ENCODE data around the gene CDCA5.

Gene CDCA5

GRCh38 chr11:65063532-65063931 lies 20.3 kb downstream of the CDCA5 start:
- no peak for DNase-seq (ENCODE audit: low spot score)
- TF ChIP-seq CTCF (IDR thresholded peaks at IDR 0.05; ENCODE audit: extremely low read depth, missing control alignments), result no peak

GRCh38 chr11:65060913-65061408 lies 22.9 kb downstream of the CDCA5 start:
- no peak for DNase-seq (ENCODE audit: low spot score)
- no peak for TF ChIP-seq CTCF (IDR thresholded peaks at IDR 0.05; ENCODE audit: extremely low read depth, missing control alignments)

GRCh38 chr11:65059959-65060824 lies 23.6 kb downstream of the CDCA5 start:
- DNase-seq (ENCODE audit: low spot score), result no peak
- no peak for TF ChIP-seq CTCF (IDR thresholded peaks at IDR 0.05; ENCODE audit: extremely low read depth, missing control alignments)

- no peak for DNase-seq (ENCODE audit: low spot score)
- no peak for TF ChIP-seq CTCF (IDR thresholded peaks at IDR 0.05; ENCODE audit: extremely low read depth, missing control alignments)
These were observed 24.3 kb downstream of the CDCA5 start for GRCh38 chr11:65059523-65059922.

GRCh38 chr11:65058419-65059054 lies 25.3 kb downstream of the CDCA5 start, which contains the start of gene NAALADL1:
TSS of gene NAALADL1 (minus strand) at chr11:65058553. CDS start at chr11:65058521, 32 bp downstream.
- no peak for DNase-seq (ENCODE audit: low spot score)
- no peak for TF ChIP-seq CTCF (IDR thresholded peaks at IDR 0.05; ENCODE audit: extremely low read depth, missing control alignments)

- DNase-seq (ENCODE audit: low spot score), result no peak
- TF ChIP-seq CTCF (IDR thresholded peaks at IDR 0.05; ENCODE audit: extremely low read depth, missing control alignments), result no peak
These were observed 25.8 kb downstream of the CDCA5 start for GRCh38 chr11:65058012-65058411.

GRCh38 chr11:65057526-65057925 lies 26.3 kb downstream of the CDCA5 start:
- TF ChIP-seq CTCF (IDR thresholded peaks at IDR 0.05; ENCODE audit: extremely low read depth, missing control alignments), result no peak
- DNase-seq (ENCODE audit: low spot score), result no peak
